GM12872 (cell line): Measurements from ENCODE around the gene CCDC154.

ENCODE experiments used
- CTCF ChIP-seq: IDR thresholded peaks from 3 replicates; pipeline ENCODE4 v1.5.1; 2011; ENCODE audit warnings: low read depth, mild to moderate bottlenecking, low read length, moderate library complexity; ENCODE audit not compliant: insufficient read depth

CCDC154 gene

GRCh38 chr16:1456951-1457350 is 12.6 kb upstream of the CCDC154 start:
- no peak for TF ChIP-seq CTCF

- TF ChIP-seq CTCF = no peak
These were observed 11.1 kb upstream of the CCDC154 start for GRCh38 chr16:1455190-1456171.

GRCh38 chr16:1454561-1454960 is 10.2 kb upstream of the CCDC154 start:
- TF ChIP-seq CTCF = no peak

GRCh38 chr16:1453316-1453715 is 9.0 kb upstream of the CCDC154 start:
- no peak for TF ChIP-seq CTCF

- no peak for TF ChIP-seq CTCF
These were observed 8.2 kb upstream of the CCDC154 start for GRCh38 chr16:1452530-1452929.

GRCh38 chr16:1451702-1452392 is 7.5 kb upstream of the CCDC154 start:
- TF ChIP-seq CTCF = no peak

- TF ChIP-seq CTCF = no peak
These were observed 6.5 kb upstream of the CCDC154 start for GRCh38 chr16:1450841-1451240.
